ENCODE results near the gene GCNA.

Gene GCNA

GRCh38 chrX:71622576-71623450, 44.6 kb downstream of the GCNA start:
- Mint-ChIP-seq H3K27ac (peak overlapping the region; percentile 90 to 95 (median 92)), H3K4me1 (peaks cover 18% of the 10 kb centered on the region), H3K36me3 (ENCODE audit: low read depth) (peaks cover 3% of the 10 kb centered on the region), H3K27me3 (ENCODE audit: low read depth) (no peaks in the 10 kb centered on the region), H3K9me3 (peaks cover 5% of the 10 kb centered on the region), H3K4me3 (no peak overlapping the region)
- TF ChIP-seq CTCF (IDR thresholded peaks at IDR 0.05; ENCODE audit: unreplicated experiment in 3 of 3) = peak in 2 of 3 experiments; percentile 29 to 30

- peaks cover 18% of the 10 kb centered on the region for H3K4me1 Mint-ChIP-seq
- no peak for TF ChIP-seq CTCF (IDR thresholded peaks at IDR 0.05; ENCODE audit: unreplicated experiment in 3 of 3)
- peaks cover 3% of the 10 kb centered on the region for H3K36me3 Mint-ChIP-seq (ENCODE audit: low read depth)
- H3K27me3 Mint-ChIP-seq (ENCODE audit: low read depth) = no peaks in the 10 kb centered on the region
- H3K4me3 Mint-ChIP-seq = no peak overlapping the region
- H3K9me3 Mint-ChIP-seq = peaks cover 5% of the 10 kb centered on the region
- peak overlapping the region in 1 of 3 experiments; percentile 95 for H3K27ac Mint-ChIP-seq
Measured at GRCh38 chrX:71623714-71624113, 45.5 kb downstream of the GCNA start.

DNA sequence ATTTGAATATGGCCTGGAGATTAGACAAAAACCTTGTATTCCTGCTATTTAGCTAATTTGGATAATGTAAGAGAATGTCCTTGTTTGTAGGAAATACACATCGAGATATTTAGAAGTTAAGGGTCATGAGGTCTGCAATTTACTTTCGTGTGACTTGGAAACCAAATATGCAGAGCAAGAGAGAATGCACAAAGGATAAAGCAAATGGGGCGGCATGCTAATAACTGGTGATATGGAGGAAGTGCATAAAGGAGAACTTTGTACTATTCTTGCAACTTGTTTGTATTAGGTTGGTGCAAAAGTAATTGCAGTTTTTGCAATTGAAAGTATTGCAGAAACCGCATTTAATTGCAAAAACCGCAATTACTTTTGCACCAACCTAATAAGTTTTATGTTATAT, 47.2 kb downstream of the GCNA start:
- Mint-ChIP-seq H3K4me1 (peaks cover 18% of the 10 kb centered on the region), H3K36me3 (ENCODE audit: low read depth) (peaks cover 3% of the 10 kb centered on the region), H3K9me3 (no peaks in the 10 kb centered on the region), H3K27me3 (ENCODE audit: low read depth) (no peaks in the 10 kb centered on the region), H3K27ac (no peak overlapping the region), H3K4me3 (no peak overlapping the region)
- no peak for TF ChIP-seq CTCF (IDR thresholded peaks at IDR 0.05; ENCODE audit: unreplicated experiment in 3 of 3)

- no peaks in the 10 kb centered on the region for H3K27me3 Mint-ChIP-seq (ENCODE audit: low read depth)
- no peak overlapping the region for H3K4me3 Mint-ChIP-seq
- H3K9me3 Mint-ChIP-seq = no peaks in the 10 kb centered on the region
- H3K36me3 Mint-ChIP-seq (ENCODE audit: low read depth) = peaks cover 3% of the 10 kb centered on the region
- H3K27ac Mint-ChIP-seq = no peak overlapping the region
- peaks cover 17% of the 10 kb centered on the region for H3K4me1 Mint-ChIP-seq
- no peak for TF ChIP-seq CTCF (IDR thresholded peaks at IDR 0.05; ENCODE audit: unreplicated experiment in 3 of 3)
Measured at GRCh38 chrX:71626576-71626975, 48.3 kb downstream of the GCNA start.

DNA sequence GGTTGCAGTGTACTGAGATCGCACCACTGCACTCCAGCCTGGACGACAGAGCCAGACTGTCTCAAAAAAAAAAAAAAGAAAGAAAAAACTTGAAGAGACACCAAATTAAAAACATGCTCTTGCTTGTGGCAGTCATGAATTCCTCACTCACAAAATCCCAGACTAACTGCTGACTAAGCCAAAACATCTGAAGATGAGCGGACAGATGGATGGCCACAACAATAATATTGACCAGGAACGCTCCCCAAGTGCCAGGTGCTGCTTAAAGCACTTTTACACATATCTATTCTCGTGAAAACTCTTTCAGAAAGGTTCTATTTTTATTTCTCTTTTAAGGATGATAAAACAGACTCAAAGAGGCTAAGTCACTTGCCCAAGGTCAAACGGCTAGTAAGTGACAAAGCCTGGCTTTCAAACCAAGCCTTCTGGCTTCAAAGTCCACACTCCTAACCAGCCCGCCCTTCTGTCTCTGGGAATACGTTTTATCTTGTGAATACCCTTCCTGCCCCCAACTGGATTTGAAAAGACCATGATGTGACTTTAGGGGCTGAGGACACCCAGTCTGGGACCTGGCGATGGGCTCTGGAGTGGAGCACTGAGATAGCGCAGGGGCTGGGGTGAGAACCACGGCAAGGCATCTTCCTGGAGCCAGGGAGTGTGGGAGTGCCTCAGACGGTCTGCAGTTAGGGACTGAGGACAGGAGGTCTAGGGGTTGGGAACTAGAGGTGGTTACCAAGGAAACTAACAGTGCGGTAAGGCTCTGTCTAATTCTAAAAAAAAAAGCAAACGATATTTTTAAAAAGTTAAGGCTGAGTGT, 49.6 kb downstream of the GCNA start:
- no peaks in the 10 kb centered on the region for H3K27me3 Mint-ChIP-seq (ENCODE audit: low read depth)
- TF ChIP-seq CTCF (IDR thresholded peaks at IDR 0.05; ENCODE audit: unreplicated experiment in 3 of 3) = no peak
- no peak overlapping the region for H3K4me3 Mint-ChIP-seq
- peaks cover 14% of the 10 kb centered on the region for H3K4me1 Mint-ChIP-seq
- peak overlapping the region in 2 of 3 experiments; percentile 28 to 54 for H3K27ac Mint-ChIP-seq
- peaks cover 3% of the 10 kb centered on the region for H3K36me3 Mint-ChIP-seq (ENCODE audit: low read depth)
- peaks cover 5% of the 10 kb centered on the region for H3K9me3 Mint-ChIP-seq

Measured in nephron (organoid).